ENCODE measurements around the gene KCNIP1.

DNA sequence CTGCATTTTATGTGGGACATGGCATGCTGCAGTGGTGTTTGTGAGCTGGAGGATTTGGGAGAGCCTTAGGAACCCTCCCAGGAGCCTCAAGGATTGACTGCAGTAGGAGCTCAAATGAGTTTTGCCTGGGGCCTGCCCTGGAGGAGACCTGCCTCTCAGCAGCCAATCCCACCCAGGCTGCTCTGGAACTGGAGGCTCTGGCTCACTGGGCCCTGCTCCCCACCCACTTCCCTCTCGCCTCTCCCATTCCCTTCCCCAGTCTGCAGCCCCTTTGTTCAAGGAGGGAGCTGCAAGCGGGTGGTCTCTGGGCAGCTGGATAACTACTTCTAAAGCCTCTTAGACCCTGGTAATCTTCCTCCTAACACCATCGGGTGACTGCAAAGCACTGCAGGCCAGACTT lies 24.2 kb downstream of the KCNIP1 start:
- TF ChIP-seq, protein P1, sequence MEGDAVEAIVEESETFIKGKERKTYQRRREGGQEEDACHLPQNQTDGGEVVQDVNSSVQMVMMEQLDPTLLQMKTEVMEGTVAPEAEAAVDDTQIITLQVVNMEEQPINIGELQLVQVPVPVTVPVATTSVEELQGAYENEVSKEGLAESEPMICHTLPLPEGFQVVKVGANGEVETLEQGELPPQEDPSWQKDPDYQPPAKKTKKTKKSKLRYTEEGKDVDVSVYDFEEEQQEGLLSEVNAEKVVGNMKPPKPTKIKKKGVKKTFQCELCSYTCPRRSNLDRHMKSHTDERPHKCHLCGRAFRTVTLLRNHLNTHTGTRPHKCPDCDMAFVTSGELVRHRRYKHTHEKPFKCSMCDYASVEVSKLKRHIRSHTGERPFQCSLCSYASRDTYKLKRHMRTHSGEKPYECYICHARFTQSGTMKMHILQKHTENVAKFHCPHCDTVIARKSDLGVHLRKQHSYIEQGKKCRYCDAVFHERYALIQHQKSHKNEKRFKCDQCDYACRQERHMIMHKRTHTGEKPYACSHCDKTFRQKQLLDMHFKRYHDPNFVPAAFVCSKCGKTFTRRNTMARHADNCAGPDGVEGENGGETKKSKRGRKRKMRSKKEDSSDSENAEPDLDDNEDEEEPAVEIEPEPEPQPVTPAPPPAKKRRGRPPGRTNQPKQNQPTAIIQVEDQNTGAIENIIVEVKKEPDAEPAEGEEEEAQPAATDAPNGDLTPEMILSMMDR (IDR thresholded peaks at IDR 0.05), result no peak
- TF ChIP-seq POLR2A (IDR thresholded peaks at IDR 0.05), result no peak

Data from heart left ventricle (tissue), 13 donors.